Body of pancreas (tissue), 4 donors: Measurements from ENCODE around the gene TSNAX.

Experiments
- POLR2A ChIP-seq, 3 donors: fragments of 450-650 bp; IDR thresholded peaks; one replicate each; pipeline ENCODE4 v1.6.1; 2016; ENCODE audit warnings: antibody characterized with exemption in 3 of 3, mild to moderate bottlenecking in 2 of 3
- TF ChIP-seq, protein P1 (sequence below), 7 experiments: fragments of 450-650 bp in 4 of 7; fragments of 200-600 bp in 3 of 7; sonication (generic) in 3 of 7; IDR thresholded peaks; one replicate each; pipeline ENCODE4 v1.5.1; 2016 to 2019; ENCODE audit warnings: antibody characterized with exemption in 7 of 7

DNA sequence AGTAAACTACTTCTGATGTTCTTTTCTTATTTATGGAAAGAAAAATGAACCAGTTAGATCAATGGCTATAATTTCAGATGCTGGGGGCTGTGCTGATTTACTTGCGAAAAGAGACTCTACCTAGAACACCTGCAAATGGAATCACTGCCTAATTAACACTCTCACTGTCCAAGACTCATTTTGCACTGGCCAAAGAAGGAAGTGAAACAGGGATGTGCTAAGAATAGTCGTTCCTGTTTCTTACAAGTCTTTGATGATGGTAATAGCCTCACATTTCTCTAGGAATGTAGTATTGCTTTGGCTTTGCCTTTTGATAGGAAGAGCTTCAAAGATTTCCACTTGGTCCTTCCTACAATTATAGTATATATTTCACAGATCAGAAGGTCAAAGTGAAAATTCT lies 12.7 kb upstream of the TSNAX start:
- TF ChIP-seq, protein P1, sequence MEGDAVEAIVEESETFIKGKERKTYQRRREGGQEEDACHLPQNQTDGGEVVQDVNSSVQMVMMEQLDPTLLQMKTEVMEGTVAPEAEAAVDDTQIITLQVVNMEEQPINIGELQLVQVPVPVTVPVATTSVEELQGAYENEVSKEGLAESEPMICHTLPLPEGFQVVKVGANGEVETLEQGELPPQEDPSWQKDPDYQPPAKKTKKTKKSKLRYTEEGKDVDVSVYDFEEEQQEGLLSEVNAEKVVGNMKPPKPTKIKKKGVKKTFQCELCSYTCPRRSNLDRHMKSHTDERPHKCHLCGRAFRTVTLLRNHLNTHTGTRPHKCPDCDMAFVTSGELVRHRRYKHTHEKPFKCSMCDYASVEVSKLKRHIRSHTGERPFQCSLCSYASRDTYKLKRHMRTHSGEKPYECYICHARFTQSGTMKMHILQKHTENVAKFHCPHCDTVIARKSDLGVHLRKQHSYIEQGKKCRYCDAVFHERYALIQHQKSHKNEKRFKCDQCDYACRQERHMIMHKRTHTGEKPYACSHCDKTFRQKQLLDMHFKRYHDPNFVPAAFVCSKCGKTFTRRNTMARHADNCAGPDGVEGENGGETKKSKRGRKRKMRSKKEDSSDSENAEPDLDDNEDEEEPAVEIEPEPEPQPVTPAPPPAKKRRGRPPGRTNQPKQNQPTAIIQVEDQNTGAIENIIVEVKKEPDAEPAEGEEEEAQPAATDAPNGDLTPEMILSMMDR (IDR thresholded peaks at IDR 0.05), result no peak
- TF ChIP-seq POLR2A (IDR thresholded peaks at IDR 0.05), result no peak
